HepG2 (cell line): Measurements from ENCODE around the gene CHID1. TPM values are rescaled to one million over a fixed set of nuclear protein-coding genes. Genes with fewer than 3 reads are reported as not detected.

Experiments
- CCAR2 ChIP-seq: fragments of 200-400 bp; formaldehyde crosslinking; optimal IDR thresholded peaks from 2 replicates; pipeline ENCODE3; 2018; ENCODE audit warnings: low read depth, mild to moderate bottlenecking, low read length, moderate library complexity
- CEBPZ ChIP-seq: IDR thresholded peaks from 2 replicates; pipeline ENCODE4 v1.6.1; 2012; ENCODE audit warnings: low read length, improper control_type of control experiment
- CREB1 ChIP-seq, 2 experiments: fragments of 450-650 bp in 1 of 2; IDR thresholded peaks; 2 replicates each; pipeline ENCODE4 v1.6.1; 2016 to 2017; ENCODE audit warnings: control low read depth in 1 of 2, mild to moderate bottlenecking in 1 of 2, missing compliant biosample characterization in 1 of 2, missing genetic modification characterization in 1 of 2
- HNF1A ChIP-seq, 2 experiments: sonication (generic) in 1 of 2; formaldehyde crosslinking in 1 of 2; IDR thresholded peaks; 2 replicates each; pipeline versions ENCODE4 v1.4.0 to v1.6.1; 2016 to 2020; ENCODE audit warnings: borderline replicate concordance in 1 of 2, low read depth in 1 of 2, mild to moderate bottlenecking in 1 of 2, missing genetic modification reagents in 1 of 2
- NR2C2 ChIP-seq: sonication (generic); formaldehyde crosslinking; IDR thresholded peaks from 2 replicates; pipeline ENCODE4 v1.4.0; 2020; ENCODE audit warnings: missing genetic modification reagents, mild to moderate bottlenecking, moderate library complexity, borderline replicate concordance
- POLR2G ChIP-seq: fragments of 200-400 bp; formaldehyde crosslinking; IDR thresholded peaks from 2 replicates; pipeline ENCODE4 v1.6.1; 2018; ENCODE audit warnings: mild to moderate bottlenecking, low read depth, low read length, moderate library complexity
- ZC3H13 ChIP-seq: sonication (generic); formaldehyde crosslinking; IDR thresholded peaks from 2 replicates; pipeline ENCODE4 v1.8.1; 2023; ENCODE audit warnings: mild to moderate bottlenecking, missing genetic modification reagents, moderate library complexity
- ZGPAT ChIP-seq: IDR thresholded peaks from 2 replicates; pipeline ENCODE4 v1.6.1; 2016; ENCODE audit warnings: mild to moderate bottlenecking
- ZMAT3 ChIP-seq: sonication (generic); formaldehyde crosslinking; conservative IDR thresholded peaks from 2 replicates; pipeline ENCODE4 v1.7.0; 2021; ENCODE audit warnings: missing genetic modification reagents
- ZNF501 ChIP-seq: sonication (generic); formaldehyde crosslinking; IDR thresholded peaks from 2 replicates; pipeline ENCODE4 v1.5.1; 2020; ENCODE audit warnings: mild to moderate bottlenecking, moderate library complexity, missing genetic modification reagents
- ZNF646 ChIP-seq: sonication (generic); formaldehyde crosslinking; IDR thresholded peaks from 2 replicates; pipeline ENCODE4 v1.9.0; 2021; ENCODE audit warnings: mild to moderate bottlenecking, missing genetic modification reagents
- polyA plus RNA-seq, 8 experiments: library from polyadenylated mRNA; depleted of rRNA in 3 of 8; stranded (reverse) in 7 of 8; unstranded in 1 of 8; fragments of >200 nt; fragmentation: Illumina TruSeq in 4 of 8; extraction: Trizol in 4 of 8; gene quantifications; 2 replicates each; pipeline versions ENCODE4 v1.2.1 to v1.2.3, GENCODE V29; 2011 to 2016; ENCODE audit warnings: low read depth in 4 of 8, missing spikeins in 1 of 8, mixed read lengths in 1 of 8; ENCODE audit not compliant: insufficient read depth in 1 of 8
- total RNA-seq, 5 experiments: library from RNA; depleted of rRNA; stranded (reverse); fragments of >200 nt; fragmentation: Illumina TruSeq; extraction: Trizol; gene quantifications; 2 replicates each; pipeline ENCODE4 v1.2.3, GENCODE V29; 2016; ENCODE audit warnings: low read depth in 1 of 5

Gene CHID1
- total and polyA plus RNA-seq, 2 of the 13 experiments (the other 11 are each of a cell fraction or from before 2014, with no cell fraction given): 65.1 to 93.6 TPM

GRCh38 chr11:839280-839623 is 71.4 kb downstream of the CHID1 start (continued):
- TF ChIP-seq HNF1A (IDR thresholded peaks at IDR 0.05; ENCODE audit: low read depth): no peak
- TF ChIP-seq HNF1A (CRISPR knock-in tag; IDR thresholded peaks at IDR 0.05; ENCODE audit: borderline replicate concordance): no peak
- no peak for TF ChIP-seq ZNF646
- no peak for TF ChIP-seq ZMAT3 (CRISPR knock-in tag)
- no peak for TF ChIP-seq ZNF501 (CRISPR knock-in tag)
- TF ChIP-seq ZC3H13 (CRISPR knock-in tag): 0 out of 2 replicates have a peak, but pooled peaks have one; percentile 0
- TF ChIP-seq NR2C2 (CRISPR knock-in tag): no peak
- TF ChIP-seq CREB1 (IDR thresholded peaks at IDR 0.05): no peak
- TF ChIP-seq CREB1 (CRISPR knock-in tag; IDR thresholded peaks at IDR 0.05): no peak
- TF ChIP-seq CCAR2: no peak
- no peak for TF ChIP-seq ZGPAT (CRISPR knock-in tag)
- TF ChIP-seq POLR2G: peak; percentile 21; the same call in 1 of the 2 replicates
- no peak for TF ChIP-seq CEBPZ
